Activated CD4-positive, alpha-beta memory T cell treated with anti-CD3 and anti-CD28 coated beads for 36 hours (primary cell): Measurements from ENCODE around the gene PRDM4. TPM values are rescaled to one million over a fixed set of nuclear protein-coding genes. Genes with fewer than 3 reads are reported as not detected.

ENCODE experiments used
- CTCF ChIA-PET: fragments of 350-600 bp; sonication (Branson Sonifier 250); formaldehyde crosslinking; loops from one replicate; lab custom pipeline; 2021; ENCODE audit warnings: antibody characterized with exemption, inconsistent platforms; lab: Charles Lee
- POLR2A ChIA-PET: fragments of 350-600 bp; sonication (Branson Sonifier 250); formaldehyde crosslinking; loops from one replicate; lab custom pipeline; 2021; ENCODE audit warnings: antibody characterized with exemption; lab: Charles Lee
- DNase-seq: peaks from one replicate; pipeline ENCODE4 v3.0.0-alpha.2; 2020
- H3K27ac Mint-ChIP-seq: one replicate; pipeline ENCODE4 v1.8.0; 2021; ENCODE audit warnings: mixed read lengths
- H3K27me3 Mint-ChIP-seq: one replicate; pipeline ENCODE4 v1.8.0; 2021; ENCODE audit warnings: mixed read lengths
- H3K36me3 Mint-ChIP-seq: one replicate; pipeline ENCODE4 v1.8.0; 2021; ENCODE audit warnings: mixed read lengths
- H3K4me1 Mint-ChIP-seq: one replicate; pipeline ENCODE4 v1.8.0; 2021; ENCODE audit warnings: low read depth, mixed read lengths
- H3K4me3 Mint-ChIP-seq: one replicate; pipeline ENCODE4 v1.8.0; 2021; ENCODE audit warnings: mild to moderate bottlenecking, mixed read lengths
- H3K9me3 Mint-ChIP-seq: one replicate; pipeline ENCODE4 v1.8.0; 2021; ENCODE audit warnings: mixed read lengths
- intact Hi-C: fragments of 100-400 bp; cut with micrococcal nuclease; formaldehyde crosslinking; loops from one replicate; pipeline ENCODE4 v1.15.1; 2023
- total RNA-seq, 2 experiments: library from RNA; stranded (reverse); gene quantifications; one replicate each; pipeline ENCODE4 v1.2.3, GENCODE V29; 2021

PRDM4 gene
- total RNA-seq, 2 experiments from 2014 or later = 33.4 to 39.0 TPM

DNA sequence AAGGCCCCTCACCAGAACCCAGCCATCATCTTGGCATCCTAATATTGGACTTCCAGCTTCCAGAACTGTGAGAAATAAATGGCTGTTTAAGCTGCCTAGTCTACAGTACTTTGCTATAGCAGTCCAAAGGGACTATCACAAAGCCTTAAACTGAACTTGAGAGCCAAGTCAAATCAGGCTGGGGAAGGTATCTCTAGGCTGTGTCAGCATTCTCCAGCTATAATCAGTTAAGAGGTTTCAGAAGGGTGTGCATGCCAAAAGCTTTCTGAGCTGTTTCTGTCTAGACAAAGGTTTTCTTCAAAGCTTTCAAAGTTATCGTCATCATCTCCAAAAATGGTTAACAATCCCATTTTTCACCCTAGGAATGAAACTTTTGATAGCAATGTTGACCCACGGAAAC is 21.1 kb upstream of the PRDM4 start:
- no peaks in the 10 kb centered on the region for H3K9me3 Mint-ChIP-seq
- no peak overlapping the region for H3K27ac Mint-ChIP-seq
- no peaks in the 10 kb centered on the region for H3K36me3 Mint-ChIP-seq
- CTCF ChIA-PET = interaction anchor here (0.6 to 1.2 kb wide), 2 partner anchors 130 to 833 kb away, joined by 3 to 4 read pairs; no protein-coding TSS in a partner anchor
- intact Hi-C loops = no loop called here
- H3K4me1 Mint-ChIP-seq = no peaks in the 10 kb centered on the region
- POLR2A ChIA-PET = no interaction called here
- peaks cover 22% of the 10 kb centered on the region for H3K27me3 Mint-ChIP-seq
- no peak overlapping the region for H3K4me3 Mint-ChIP-seq
- DNase-seq = no peak

DNA sequence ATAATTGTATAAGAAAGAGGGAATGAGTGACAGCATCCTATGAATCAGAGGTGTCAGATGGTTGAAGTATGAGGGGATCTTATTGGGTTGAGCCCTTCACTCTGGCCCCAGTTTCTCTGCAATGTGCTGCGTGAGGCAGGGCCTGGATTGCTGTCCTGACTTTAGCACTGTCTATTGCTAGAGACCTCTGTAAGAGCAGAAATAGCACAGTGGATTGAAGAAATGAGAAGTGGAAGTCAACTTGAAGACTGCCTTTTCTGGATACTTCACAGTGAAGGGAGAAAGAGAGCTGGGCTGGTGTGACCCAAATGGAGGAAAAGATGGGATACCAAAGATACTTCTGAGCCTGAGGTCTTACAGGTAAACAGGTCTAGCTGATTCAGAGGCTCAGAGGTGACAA is 19.4 kb upstream of the PRDM4 start:
- intact Hi-C loops = no loop called here
- Mint-ChIP-seq H3K27ac (no peak overlapping the region), H3K4me1 (peaks cover 3% of the 10 kb centered on the region), H3K27me3 (peaks cover 34% of the 10 kb centered on the region), H3K36me3 (no peaks in the 10 kb centered on the region), H3K4me3 (no peak overlapping the region), H3K9me3 (no peaks in the 10 kb centered on the region)
- ChIA-PET CTCF (no interaction called here), POLR2A (no interaction called here)
- no peak for DNase-seq

DNA sequence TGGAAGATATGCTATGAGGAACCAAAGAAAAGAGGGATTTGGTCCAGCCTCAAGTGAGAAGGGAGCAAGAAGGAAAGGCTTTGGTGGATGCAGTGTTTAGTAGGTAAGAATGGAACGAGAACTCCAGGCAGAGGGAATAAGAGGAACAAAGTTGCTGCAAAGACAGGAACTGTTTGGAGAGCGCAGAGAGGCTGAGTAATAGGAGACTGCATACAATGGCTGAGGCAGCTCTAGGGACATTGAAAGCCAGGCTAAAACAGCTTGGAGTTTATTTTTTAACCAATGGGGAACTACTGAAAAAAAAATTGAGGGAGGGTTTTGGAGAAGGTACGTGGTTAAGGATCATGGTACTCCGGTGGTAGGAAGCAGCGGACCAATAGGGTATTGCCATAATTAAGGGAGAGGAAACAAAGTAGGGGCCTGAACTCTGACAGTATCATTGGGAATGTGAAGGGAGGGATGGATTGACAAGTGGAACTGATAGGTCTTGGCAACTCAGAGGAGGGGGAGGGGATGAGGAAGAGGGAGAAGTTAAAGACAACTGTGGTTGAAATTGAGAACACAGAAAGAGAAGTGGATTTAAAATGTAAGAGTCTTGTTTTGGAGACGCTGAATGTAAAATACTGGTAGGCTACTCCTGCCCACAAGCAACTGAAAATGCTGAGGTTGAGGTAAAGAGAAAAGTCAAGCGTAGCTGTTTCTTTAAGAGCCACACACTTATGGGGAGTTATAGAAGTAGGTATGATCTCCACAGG is 18.3 kb upstream of the PRDM4 start:
- ChIA-PET POLR2A (no interaction called here), CTCF (no interaction called here)

DNA sequence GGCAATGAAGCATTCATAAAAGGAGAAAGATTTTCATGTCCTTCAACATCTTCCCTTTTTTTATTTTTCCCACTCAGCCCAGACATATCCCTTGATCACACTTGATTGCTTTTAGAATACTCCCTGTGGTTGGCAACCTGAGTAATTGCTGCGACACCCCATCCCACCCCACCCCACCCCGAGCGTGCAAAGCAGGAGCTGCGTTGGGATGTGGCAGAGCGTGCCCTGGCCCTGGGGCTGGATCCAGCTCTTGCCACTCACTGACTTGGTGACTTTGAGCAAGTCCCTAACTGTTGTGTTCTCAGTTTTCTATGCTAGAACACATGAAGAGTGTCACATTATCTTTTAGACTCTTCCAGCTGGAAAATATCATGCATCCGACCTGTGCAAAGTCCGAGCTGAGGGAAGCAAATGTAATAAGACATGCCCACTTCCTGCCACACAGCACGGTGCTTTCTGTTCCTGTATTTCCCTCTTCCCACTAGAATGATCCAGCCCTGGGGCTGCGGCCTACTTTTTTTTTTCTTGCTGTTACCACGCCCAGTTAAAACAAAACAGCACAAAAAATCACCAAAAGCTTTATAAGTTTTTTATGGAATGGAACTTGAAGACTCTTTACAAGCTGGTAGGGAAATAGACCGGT is 17.6 kb upstream of the PRDM4 start:
- H3K27me3 Mint-ChIP-seq = peaks cover 50% of the 10 kb centered on the region
- H3K9me3 Mint-ChIP-seq = no peaks in the 10 kb centered on the region
- intact Hi-C loops = no loop called here
- peaks cover 16% of the 10 kb centered on the region for H3K4me1 Mint-ChIP-seq
- H3K4me3 Mint-ChIP-seq = no peak overlapping the region
- POLR2A ChIA-PET = interaction anchor here (0.5 kb wide), 1 partner anchor 103 kb away, joined by 4 read pairs; no protein-coding TSS in a partner anchor
- no peak for DNase-seq
- CTCF ChIA-PET = no interaction called here
- no peak overlapping the region for H3K27ac Mint-ChIP-seq
- H3K36me3 Mint-ChIP-seq = no peaks in the 10 kb centered on the region

More for the DNA sequence above, 18.3 kb upstream of the PRDM4 start:
- H3K27ac Mint-ChIP-seq = no peak overlapping the region
- H3K36me3 Mint-ChIP-seq = no peaks in the 10 kb centered on the region
- no peaks in the 10 kb centered on the region for H3K9me3 Mint-ChIP-seq
- no peak for DNase-seq
- H3K27me3 Mint-ChIP-seq = peaks cover 42% of the 10 kb centered on the region
- no peak overlapping the region for H3K4me3 Mint-ChIP-seq
- intact Hi-C loops = no loop called here
- H3K4me1 Mint-ChIP-seq = peaks cover 11% of the 10 kb centered on the region

DNA sequence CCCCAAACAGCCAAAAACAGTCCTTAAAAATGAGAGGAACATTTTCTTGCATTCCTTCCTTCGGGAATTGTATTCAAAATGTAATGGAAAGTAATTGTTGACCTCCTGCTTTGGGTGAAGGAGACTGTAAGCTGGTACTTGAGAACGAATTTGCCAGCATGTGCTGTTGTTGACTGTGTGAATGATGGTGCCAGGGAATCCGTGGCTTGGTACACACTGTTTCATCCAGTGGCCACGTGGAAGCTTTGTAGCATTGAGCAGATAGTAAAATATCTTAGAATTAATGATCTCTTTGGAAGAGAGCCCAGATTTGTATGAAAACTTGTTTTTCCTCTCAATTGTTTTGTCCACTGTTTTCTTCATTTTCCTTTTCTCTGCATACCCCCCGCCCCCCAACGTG is 15.2 kb upstream of the PRDM4 start:
- peaks cover 54% of the 10 kb centered on the region for H3K27me3 Mint-ChIP-seq
- no peaks in the 10 kb centered on the region for H3K9me3 Mint-ChIP-seq
- ChIA-PET CTCF (no interaction called here), POLR2A (no interaction called here)
- no peaks in the 10 kb centered on the region for H3K36me3 Mint-ChIP-seq
- H3K27ac Mint-ChIP-seq = no peak overlapping the region
- peaks cover 16% of the 10 kb centered on the region for H3K4me1 Mint-ChIP-seq
- intact Hi-C loops = no loop called here
- no peak overlapping the region for H3K4me3 Mint-ChIP-seq
- no peak for DNase-seq

DNA sequence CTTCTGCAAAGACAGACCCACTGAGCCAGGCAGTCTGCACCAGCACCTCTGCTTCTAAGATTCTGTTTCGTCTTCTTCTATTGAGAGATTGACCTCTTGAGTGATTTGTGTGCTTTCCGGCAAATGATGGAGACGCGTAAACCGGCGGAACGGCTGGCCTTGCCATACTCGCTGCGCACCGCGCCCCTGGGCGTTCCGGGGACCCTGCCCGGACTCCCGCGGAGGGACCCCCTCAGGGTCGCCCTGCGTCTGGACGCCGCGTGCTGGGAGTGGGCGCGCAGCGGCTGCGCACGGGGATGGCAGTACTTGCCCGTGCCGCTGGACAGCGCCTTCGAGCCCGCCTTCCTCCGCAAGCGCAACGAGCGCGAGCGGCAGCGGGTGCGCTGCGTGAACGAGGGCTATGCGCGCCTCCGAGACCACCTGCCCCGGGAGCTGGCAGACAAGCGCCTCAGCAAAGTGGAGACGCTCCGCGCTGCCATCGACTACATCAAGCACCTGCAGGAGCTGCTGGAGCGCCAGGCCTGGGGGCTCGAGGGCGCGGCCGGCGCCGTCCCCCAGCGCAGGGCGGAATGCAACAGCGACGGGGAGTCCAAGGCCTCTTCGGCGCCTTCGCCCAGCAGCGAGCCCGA is 14.3 kb upstream of the PRDM4 start:
- Mint-ChIP-seq H3K9me3 (no peaks in the 10 kb centered on the region), H3K36me3 (no peaks in the 10 kb centered on the region), H3K4me1 (peaks cover 16% of the 10 kb centered on the region), H3K27me3 (peaks cover 61% of the 10 kb centered on the region), H3K27ac (no peak overlapping the region), H3K4me3 (no peak overlapping the region)
- ChIA-PET CTCF (no interaction called here), POLR2A (no interaction called here)
- peak; percentile 14 for DNase-seq
- intact Hi-C loops = no loop called here

DNA sequence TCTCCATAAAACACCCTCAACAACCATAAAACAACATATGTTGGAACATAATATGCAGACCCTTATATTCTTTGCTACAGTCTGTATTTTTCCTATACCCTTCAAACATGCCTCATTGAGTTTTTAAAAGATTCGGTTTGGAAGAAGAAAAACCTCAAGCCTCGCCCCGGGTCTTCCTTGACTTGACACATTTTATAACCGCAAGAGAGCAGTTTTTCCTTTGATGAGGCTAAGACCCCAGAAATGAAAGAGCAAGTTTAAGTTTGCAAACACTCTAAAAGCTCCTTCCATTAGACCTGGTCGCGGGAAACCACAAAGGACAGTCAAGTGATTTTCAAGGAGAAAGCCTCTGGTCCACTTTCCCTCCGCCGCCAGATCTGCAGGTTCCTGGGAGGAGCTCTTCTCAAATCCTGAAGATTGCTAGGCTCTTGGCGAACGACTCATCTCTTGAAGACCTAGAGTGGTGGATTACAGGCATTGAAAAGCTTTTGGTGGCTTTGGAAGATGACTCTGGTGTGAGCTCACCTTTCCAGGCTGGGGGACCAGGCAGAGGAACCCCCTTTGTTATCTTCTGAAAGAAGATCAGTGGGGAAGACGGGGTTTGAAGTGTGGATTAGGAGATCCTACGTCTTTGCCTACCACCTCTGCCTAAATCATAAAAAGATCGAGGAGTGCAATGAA is 13.6 kb upstream of the PRDM4 start, which contains the start of gene ASCL4:
Gene ASCL4, plus strand, starts transcription at position 356 of the 681 bp plus-strand sequence. CDS start 515 bp downstream, outside the sequence.
- Mint-ChIP-seq H3K27me3 (peaks cover 59% of the 10 kb centered on the region), H3K4me3 (no peak within 1 kb of the TSS), H3K4me1 (peaks cover 16% of the 10 kb centered on the region), H3K36me3 (no peaks in the 10 kb centered on the region), H3K27ac (no peak within 1 kb of the TSS), H3K9me3 (no peaks in the 10 kb centered on the region)
- ChIA-PET POLR2A (no interaction called here), CTCF (interaction anchor here (0.6 kb wide), 1 partner anchor 631 kb away, joined by 3 read pairs; no protein-coding TSS in a partner anchor)
- intact Hi-C loops = no loop called here
- no peak for DNase-seq

DNA sequence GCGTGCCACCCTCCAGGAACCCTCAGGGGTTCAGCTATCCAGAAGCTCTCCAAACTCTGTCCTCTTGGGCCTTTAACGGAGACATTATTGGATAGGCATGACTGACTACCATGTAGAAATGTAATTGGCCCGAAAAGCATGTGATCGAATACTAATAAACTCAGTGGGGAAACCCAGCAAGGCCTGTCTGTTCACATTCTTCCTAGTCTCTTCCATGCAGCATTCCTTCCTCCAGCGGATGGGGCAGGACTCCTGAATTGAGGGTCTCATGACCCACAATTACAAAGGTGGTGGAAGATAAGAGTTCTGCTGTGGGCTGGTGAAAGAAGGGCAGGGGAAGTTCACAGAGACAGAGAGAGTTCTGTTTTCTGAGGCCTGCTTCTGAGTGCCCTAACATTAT is 6.5 kb upstream of the PRDM4 start:
- Mint-ChIP-seq H3K4me3 (no peak overlapping the region), H3K27ac (no peak overlapping the region), H3K4me1 (no peaks in the 10 kb centered on the region), H3K9me3 (no peaks in the 10 kb centered on the region), H3K27me3 (peaks cover 8% of the 10 kb centered on the region), H3K36me3 (no peaks in the 10 kb centered on the region)
- ChIA-PET POLR2A (no interaction called here), CTCF (no interaction called here)
- intact Hi-C loops = no loop called here
- DNase-seq = no peak

DNA sequence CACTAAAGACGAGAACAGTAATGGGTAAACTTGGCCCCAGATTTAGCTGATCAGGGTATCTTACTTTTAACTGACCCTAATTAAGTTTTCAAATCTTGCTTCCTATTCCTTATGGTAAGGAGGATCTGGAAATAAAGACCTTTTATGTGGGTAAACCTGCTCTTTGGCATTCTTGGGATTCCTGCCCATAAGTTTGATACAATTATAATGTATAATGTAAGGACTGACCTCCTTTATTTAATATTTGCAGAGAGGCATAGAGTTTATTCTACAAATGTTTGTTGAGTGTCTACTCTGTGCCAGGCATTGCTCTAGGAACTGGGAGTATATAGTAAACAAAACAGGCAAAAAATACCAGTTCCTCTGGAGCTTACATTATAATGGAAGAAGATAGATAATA is 4.4 kb upstream of the PRDM4 start:
- DNase-seq = no peak
- ChIA-PET CTCF (interaction anchor here (0.6 kb wide), 1 partner anchor 92 kb away, joined by 3 read pairs; no protein-coding TSS in a partner anchor), POLR2A (no interaction called here)
- Mint-ChIP-seq H3K27ac (no peak overlapping the region), H3K27me3 (no peaks in the 10 kb centered on the region), H3K4me3 (no peak overlapping the region), H3K9me3 (no peaks in the 10 kb centered on the region), H3K4me1 (peaks cover 8% of the 10 kb centered on the region), H3K36me3 (peaks cover under 1% of the 10 kb centered on the region)
- intact Hi-C loops = no loop called here

DNA sequence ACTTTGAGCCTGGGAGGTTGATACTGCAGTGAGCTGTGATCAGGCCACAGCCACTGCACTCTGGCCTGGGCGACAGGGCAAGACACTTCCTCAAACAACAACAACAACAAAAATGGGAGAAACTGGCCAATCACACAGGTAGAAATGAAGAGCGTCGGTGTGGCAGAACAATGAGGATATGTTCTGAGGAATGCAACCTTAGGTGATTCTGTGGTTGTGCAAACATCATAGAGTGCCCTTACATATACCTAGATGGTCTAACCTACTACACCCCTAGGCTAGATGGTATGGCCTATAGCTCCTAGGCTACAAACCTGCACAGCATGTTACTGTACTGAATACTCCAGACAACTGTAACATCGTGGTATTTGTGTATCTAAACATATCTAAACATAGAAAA is 3.7 kb upstream of the PRDM4 start:
- Mint-ChIP-seq H3K9me3 (no peaks in the 10 kb centered on the region), H3K4me1 (peaks cover 8% of the 10 kb centered on the region), H3K27me3 (no peaks in the 10 kb centered on the region), H3K36me3 (peaks cover 4% of the 10 kb centered on the region), H3K4me3 (no peak overlapping the region), H3K27ac (no peak overlapping the region)
- CTCF ChIA-PET = no interaction called here
- DNase-seq = no peak
- intact Hi-C loops = loop anchor here (5.0 kb wide), 3 partner anchors 138 to 868 kb away; partner anchors contain the start of genes CRY1 and SELPLG
- POLR2A ChIA-PET = no interaction called here

DNA sequence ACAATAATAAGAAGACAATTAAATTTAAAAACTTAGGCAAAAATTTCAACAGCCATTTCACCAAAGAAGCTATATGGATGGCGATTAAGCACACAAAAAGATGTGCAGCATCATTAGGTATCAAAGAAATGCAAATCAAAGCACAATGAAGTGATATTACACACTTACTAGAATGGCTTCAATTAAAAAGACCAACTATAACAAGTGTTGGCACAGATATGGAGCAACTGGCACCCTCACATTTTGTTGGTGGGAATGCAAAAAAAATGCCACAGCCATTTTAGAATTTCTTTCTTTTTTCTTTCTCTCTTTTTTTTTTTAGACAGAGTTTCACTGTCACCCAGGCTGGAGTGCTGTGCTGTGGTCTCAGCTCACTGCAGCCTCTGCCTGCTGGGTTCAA is 1.9 kb upstream of the PRDM4 start:
- intact Hi-C loops = loop anchor here (5.0 kb wide), 3 partner anchors 139 to 869 kb away; partner anchors contain the start of genes CRY1 and SELPLG
- POLR2A ChIA-PET = no interaction called here
- Mint-ChIP-seq H3K27ac (no peak overlapping the region), H3K9me3 (no peaks in the 10 kb centered on the region), H3K27me3 (no peaks in the 10 kb centered on the region), H3K36me3 (peaks cover 14% of the 10 kb centered on the region), H3K4me3 (no peak overlapping the region), H3K4me1 (peaks cover 20% of the 10 kb centered on the region)
- DNase-seq = no peak
- CTCF ChIA-PET = interaction anchor here (0.7 to 1.1 kb wide), 2 partner anchors 122 to 127 kb away, joined by 3 read pairs; no protein-coding TSS in a partner anchor
